ENCODE results near the gene RNF8.
"Not testable (repeated sequence)": the region's sequence is repeated elsewhere in the genome, so short reads cannot be mapped to it uniquely, and the experiment has no call there.

RNF8 gene

DNA sequence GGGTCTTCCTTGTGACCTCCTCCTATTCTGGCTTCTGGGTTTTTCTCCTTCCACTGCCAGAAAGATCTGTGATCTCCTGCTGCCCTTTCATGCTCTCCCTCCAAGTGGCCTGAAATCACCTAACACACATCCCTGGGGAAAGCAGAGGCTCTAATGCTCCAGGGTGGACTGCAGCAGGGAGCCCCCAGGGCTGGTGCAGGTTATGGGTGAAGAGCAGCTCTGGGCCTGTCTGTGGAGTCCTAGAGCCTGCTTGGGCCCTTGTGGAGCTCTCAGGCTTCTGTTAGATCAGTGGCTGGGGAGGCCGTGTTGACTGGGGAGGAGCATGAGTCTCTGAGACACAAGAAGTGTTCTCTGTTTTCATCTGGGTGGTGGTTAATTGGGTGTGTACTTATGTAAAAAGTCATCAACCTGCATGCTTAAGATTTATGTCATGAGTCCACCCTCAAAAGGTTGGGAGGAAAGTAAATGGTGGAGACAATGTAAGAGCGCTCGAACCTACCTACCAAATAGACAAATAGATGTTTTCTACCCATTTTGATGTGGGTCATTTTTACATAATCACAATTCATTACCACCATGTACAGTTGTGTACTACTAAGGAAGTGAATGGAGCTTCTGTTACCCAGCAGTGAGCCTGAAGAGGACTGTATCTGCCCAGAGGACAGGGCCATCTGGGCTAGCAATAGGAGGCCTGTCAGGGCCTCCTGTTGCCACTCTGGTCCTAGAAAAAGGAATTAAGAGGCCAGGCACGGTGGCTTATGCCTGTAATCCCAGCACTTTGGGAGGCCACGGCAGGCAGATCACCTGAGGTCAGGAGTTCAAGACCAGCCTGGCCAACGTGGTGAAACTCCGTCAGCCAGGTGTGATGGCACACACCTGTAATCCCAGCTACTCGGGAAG lies 32.0 kb upstream of the RNF8 start:
- DNase-seq, result no peak

DNA sequence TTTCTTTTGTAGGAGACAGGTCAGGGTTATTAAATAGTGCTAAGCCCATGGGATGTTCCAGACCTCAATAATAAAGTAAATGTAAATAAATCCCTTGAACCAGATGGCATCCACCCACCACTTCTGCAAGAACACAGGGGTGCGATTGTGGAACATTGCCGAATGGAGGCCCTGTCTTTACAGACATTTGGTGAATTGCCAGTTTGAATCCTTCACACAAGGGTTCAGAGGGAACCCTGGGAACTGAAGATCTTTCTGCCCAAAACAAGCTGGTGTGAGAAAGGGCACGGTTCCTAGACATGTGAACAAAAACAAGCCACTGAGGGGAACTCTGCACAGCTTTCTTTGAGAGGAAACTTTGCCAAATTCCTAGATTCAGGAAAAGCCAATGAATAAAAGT lies 30.2 kb upstream of the RNF8 start:
- DNase-seq, result no peak

DNA sequence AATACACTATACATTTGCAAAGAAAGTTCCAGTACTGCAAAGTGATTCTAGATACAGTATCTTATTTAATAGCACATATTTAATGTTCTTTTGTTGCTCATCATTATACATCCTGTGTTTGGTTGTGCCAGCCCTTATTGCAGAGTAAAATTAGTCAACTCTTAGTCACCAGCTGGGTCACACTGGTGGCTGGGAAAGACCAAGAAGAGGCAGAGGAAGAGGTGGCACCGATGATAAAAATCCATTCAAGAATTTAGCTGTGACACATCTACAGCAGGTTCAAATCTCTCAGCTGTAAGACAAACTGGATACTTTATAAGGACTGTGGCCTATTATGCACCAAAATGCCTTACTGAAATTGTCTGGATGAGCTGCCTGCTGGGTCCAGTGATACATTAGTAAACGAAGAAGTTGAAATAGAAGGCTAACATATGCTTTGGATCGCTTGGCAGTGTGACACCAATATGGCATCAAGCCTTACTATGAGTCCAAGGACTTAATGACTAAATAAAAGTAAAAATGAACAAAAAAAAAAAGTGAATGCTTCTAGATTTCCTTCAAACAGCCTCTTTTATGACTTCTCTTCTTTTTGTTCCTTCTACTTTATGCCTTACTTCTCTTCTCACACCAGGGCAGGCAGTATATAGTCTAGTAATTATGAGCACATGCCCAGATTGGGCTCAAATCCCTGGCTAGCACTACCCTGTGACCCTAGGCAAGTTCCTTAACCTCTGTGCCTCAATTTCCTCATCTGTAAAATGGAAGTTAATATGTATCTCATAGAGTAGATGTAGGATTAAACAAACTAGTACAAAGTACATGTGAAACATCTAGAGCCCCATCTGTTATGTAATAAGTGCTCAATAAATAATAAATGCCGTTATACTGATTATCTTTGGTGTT lies 29.4 kb upstream of the RNF8 start:
- no peak for DNase-seq

DNA sequence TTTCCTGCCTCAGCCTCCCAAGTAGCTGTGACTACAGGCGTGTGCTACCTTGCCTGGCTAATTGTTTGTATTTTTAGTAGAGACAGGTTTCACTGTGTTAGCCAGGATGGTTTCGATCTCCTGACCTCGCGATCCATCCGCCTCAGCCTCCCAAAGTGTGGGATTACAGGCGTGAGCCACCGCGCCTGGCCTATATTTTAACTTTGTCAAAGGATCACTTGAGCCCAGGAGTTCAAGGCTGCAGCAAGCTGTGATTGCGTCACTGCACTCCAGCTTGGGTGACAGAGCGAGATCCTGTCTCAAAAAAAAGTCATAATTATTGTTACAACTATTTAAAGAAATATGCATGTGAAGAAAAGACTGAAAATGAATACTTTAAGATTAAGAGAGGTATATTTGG lies 23.4 kb upstream of the RNF8 start:
- DNase-seq, result not testable (repeated sequence)

DNA sequence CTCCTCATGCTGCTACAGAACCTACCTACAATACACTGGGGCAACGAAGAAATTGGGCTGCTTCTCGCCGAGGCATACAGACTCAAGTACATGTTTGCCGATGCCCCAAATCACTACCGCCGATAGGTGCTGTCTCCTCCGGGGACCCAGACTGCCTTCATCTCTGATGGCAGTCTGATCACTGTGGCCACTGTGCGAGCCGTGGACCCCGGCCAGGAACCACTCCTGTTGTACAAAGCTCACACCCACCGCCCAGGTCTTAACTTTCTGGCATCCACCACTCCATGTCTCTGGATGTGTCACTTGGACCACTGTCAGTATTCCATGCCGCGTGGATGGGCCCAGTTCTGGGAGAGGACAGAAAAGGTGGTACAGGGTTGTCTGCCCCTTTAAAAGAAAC lies 22.7 kb upstream of the RNF8 start:
- no peak for DNase-seq

DNA sequence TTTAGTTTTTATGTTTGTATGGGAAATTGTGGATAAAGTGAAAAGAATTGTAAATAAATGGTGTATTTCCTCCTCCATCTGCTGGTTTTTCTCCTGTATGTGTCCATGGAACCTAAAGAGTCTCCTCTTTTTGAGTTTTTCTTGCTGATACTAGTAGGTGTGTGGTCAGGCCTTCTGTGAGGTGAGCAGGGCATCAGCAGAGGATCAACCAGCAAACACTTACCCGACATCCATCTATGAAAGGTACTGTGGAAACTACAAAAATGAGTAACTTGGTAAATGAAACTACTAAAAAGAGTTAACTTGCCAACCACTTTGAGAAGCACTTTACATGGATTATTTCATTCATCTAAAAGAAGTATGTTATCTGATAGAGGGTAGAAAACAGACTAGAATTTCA lies 20.9 kb upstream of the RNF8 start:
- no peak for DNase-seq

DNA sequence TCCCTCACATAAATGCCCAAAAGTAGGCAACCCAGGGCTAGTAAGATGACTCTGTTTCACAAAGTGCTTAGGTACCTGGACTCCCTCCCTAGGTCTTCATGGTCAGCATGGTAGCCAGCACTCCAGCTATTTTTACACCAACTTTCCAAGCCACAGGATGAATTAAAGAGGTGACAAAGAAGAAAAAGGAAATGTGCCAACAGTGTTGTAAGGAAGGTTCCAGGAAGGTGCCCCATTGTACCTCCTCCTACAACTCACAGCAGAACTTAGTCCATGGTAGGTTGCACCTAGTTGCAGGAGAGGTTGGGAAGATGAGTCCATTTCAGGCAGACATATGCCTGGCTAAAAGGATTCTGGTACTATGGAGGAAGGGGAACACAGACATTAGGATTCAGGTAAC lies 19.7 kb upstream of the RNF8 start:
- no peak for DNase-seq

DNA sequence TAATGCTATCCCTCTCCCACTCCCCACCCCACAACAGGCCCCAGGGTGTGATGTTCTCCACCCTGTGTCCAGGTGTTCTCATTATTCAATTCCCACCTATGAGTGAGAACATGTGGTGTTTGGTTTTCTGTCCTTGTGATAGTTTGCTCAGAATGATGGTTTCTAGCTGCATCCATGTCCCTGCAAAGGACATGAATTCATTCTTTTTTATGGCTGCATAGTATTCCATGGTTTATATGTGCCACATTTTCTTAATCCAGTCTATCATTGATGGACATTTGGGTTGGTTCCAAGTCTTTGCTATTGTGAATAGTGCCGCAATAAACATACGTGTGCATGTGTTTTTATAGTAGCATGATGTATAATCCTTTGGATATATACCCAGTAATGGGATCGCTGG lies 15.5 kb upstream of the RNF8 start:
- not testable (repeated sequence) for DNase-seq

DNA sequence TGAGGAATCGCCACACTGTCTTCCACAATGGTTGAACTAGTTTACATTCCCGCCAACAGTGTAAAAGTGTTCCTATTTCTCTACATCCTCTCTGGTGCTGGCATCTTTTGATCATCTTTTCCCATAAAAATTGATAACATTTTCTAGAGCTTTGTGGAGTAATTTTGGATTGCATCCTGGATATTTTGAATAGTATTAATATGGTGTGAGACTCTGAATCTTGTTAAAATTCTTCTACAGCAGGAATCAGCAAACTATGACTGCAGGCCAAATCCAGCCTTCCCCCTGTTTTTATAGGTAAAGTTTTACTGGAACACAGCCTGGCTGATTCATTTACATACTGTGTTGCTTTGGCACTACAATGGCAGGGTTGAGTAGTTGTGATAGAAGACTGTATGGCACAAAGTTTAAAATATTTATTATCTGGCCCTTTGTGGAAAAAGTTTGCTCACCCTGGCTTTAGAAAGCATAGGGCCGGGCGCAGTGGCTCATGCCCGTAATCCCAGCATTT lies 15.0 kb upstream of the RNF8 start:
- DNase-seq, result no peak

DNA sequence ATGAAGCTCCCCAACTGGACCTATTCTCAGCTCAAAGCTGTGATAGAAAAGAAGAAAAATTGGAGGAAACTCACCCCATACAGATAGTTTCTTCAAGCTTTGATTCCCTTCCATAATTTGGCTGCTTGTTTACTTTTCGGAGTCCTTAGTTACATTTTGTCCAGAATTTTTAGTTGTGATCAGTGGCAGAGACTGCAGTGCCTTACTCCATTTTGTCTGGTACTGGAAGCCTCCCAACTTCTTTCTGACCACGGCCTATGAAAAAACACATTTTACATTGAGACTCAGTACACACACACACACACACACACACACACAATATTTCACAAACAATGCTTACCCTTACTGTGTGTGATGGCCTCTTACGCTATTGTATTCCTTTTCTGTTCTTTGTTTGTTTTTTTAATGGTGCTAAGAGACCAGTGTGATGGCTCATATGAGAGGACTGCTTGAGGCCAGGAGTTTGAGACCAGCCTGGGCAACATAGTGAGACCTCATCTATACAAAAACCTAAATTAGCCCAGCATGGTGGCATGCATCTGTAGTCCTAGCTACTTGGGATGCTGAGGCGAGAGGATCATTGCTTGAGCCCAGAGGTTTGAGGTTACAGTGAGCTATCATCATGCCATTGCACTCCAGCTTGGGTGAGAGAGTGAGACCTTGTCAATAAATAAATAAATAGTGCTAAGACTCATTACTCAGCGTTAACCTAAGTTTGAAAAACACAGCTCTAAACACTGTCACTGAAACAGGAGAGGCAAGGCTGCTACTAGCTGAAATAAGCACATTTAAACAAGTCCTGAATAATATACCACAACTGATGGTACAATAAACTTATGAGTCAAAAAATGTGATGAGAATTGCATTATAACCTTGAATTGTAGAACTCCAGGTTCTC lies 13.8 kb upstream of the RNF8 start:
- no peak for DNase-seq

DNA sequence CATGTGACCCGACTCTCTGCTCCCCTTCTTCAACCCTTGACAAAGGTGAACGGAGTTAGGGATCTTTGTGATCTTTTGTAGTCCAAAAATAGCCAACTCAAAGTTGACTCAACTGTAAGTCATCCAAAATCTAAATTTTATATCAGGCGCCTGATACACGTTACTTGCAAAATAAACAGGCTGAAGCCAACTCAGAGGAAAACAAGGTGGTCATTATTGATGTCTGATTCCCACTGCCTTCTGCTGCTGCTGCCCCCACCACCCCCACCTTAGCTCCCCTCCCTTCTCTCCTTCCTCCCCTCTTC lies 13.2 kb upstream of the RNF8 start:
- no peak for DNase-seq

DNA sequence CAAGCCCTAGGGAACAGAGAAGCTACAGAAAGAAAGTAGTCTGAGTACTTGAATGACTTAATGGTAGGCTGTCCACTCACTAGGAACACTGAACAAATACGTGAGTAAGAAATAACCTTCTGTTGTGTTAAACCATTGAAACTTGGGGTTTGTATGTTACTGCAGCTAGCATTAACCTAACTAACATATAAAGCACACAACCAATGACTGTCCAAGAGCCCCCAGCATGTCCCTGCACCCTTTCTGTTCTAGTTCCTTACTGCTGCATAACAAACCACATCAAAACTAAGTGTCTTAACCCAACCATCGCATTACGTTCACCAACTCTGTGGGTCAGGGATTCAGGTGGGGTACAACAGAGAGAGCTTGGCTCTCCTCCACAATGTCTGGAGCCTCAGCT lies 10.5 kb upstream of the RNF8 start:
- no peak for DNase-seq

DNA sequence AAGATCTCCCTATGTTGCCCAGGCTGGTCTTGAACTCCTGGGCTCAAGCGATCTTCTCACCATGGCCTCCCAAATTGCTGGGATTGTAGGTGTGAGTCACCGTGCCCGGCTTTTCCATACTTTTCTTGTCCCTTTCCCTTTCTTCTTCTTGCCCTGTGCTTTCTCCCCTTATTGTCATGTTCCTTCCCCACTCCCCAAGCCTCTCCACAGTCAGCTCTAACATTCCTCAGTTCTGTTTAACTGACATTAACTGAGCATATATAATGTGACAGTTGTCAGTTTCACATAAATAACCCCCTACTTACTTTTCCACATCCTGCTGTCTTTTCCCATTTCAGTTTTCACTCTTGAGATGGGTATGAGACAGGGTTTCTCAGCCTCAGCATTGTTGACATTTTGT lies 9.5 kb upstream of the RNF8 start:
- no peak for DNase-seq

DNA sequence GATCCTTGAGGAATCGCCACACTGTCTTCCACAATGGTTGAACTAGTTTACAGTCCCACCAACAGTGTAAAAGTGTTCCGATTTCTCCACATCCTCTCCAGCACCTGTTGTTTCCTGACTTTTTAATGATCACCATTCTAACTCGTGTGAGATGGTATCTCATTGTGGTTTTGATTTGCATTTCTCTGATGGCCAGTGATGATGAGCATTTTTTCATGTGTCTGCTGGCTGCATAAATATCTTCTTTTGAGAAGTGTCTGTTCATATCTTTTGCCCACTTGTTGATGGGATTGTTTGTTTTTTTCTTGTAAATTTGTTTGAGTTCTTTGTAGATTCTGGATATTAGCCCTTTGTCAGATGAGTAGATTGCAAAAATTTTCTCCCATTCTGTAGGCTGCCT lies 8.0 kb upstream of the RNF8 start:
- not testable (repeated sequence) for DNase-seq

DNA sequence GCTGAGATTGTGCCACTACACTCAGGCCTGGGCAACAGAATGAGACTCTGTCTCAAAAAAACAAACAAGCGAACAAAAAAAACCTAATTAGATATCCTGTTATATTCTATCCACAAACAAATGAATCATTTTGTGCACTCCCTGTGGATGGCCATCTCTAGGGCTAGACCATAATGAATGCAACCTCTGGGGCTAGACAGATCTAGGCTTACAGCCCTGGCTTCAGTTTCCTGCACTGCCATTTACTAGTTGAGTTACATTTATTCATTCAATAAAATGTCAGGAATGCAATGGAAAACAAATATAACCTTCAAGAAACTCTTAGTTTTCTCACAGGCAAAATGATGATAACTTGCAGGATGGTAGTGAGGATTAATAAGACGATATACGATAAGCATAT lies 6.6 kb upstream of the RNF8 start:
- no peak for DNase-seq

DNA sequence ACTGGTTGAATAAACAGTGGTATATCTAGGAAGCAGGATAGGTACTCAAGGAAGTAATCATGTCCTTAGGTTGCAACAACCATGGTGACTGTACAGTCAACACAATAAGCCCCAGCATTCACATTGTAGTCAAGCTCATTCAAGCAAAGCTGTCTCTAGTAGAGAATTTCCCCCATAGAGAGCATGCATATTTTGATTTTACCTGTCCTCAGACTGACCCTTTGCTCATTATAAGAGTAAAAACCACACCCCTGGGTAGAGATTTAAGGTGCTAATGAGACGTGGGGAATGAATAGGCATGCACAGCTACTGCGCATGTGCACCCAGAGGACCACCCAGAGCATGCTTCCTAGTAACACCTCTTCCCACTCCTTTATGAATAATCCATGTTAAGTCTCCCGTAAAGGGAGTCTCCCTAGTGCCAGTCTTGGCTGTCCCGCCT lies 6.1 kb upstream of the RNF8 start:
- DNase-seq, result no peak

DNA sequence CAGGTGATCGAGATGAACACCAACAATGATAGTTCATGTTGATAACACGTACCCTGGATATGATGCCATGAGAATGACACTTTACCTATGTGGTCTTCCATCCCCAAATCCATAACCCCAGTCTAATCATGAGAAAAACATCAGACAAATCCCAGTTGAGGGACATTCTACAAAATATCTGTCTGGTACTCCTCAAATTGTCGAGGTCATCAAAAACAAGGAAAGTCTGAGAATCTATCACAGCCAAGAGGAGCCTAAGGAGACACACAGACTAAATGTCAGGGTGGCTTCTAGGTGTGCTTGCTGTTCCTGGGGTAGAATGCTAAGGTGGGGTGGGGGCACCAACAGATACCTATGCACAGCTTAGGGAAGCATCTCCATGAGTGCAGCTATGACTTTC lies 2.8 kb upstream of the RNF8 start:
- DNase-seq, result no peak

DNA sequence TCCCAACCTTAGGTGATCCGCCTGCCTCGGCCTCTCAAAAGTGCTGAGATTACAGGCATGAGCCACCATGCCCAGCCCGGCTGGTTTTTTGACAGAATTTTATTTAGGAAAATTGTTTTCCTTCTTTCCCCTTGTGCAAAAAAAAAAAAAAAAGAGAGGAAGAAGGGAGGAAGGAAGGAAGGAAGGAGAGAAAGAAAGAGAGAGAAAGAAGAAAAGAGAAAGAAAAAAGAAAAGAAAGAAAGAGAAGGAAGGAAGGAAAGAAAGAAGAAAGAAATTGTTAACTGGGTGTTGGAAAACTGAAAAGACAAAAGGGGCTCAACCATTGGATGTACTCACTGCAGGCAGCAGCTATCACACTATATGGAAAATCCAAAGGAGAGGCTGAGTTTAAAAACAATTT lies 1.4 kb upstream of the RNF8 start:
- DNase-seq, result no peak

DNA sequence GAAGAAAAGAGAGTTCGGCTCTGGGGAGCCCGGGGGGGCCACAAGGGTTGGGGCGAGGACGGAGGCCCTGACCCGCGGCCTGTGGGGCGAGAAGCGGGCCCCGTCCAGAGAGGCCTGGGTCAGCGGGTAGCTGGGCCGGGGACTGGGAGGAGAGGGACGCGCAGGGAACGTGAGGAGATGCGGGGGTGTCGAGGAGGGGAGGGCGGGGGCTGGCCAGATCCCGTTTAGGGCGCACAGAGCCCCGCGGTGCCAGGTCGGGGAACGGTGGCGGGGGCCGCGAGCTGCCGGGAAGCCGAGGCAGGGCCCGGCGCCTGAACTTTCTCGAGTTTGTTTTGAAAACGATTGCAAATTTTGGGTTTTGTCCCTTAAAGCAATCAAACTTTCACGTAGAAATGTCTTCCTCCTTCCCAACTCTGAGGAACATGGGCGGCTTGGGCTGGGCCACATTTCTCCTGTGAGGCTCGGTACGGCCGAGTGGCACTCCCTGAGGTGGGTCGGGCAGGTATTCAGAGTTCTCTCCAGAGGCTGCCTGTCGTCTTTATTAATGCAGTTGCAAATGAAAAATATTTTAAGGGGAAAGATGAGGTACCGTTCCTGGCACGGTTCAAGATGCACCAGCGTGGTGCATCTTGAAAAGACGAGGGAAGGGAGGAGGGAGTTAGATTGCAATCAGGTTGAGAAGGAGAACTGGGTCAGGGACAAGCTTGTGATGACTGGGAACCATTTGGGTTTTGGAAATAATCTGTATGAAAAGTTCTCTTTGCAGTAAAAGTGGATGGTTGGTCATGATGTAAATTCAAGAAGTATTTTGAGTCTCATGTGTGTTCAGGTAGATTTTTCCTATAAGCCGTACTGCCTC lies 972 bp downstream of the RNF8 start:
- no peak for DNase-seq

DNA sequence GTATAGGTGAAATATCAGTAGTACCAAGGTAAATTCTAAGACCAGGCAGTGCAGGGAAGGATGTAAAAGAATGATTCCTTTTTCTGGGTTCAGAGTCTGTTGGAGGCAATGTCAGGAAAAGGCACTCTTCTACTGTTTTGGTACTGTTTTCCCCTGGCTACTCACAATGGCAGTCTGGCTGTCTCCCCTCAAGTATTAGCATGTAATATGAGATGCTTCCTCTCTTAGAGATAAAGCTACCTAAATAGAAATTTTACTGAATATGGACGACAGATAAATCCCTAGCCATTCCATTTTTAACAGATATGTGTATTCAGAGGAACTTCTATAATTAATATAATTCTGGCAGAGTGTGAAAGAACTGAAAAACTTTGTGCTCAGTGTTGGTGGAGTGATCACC lies 3.5 kb downstream of the RNF8 start:
- DNase-seq, result no peak

DNA sequence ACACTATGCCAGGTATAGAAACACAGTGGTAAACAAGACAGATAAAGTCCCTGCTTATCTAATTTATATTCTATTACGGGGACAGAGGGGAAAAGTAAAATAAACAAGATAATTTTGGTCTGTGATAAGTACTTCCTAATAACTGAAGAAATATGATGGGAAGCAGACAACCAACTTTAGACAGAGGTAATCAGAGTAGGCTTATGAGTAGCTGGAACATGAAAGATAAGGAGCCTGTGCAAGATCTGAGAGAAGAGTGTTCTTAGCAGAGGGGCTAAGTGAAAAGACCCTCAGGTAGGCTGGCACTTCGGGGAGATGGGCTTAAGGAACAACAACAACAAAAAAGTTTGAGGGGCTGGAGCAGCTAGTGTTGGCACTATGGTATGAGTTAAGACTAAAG lies 4.1 kb downstream of the RNF8 start:
- DNase-seq, result no peak

DNA sequence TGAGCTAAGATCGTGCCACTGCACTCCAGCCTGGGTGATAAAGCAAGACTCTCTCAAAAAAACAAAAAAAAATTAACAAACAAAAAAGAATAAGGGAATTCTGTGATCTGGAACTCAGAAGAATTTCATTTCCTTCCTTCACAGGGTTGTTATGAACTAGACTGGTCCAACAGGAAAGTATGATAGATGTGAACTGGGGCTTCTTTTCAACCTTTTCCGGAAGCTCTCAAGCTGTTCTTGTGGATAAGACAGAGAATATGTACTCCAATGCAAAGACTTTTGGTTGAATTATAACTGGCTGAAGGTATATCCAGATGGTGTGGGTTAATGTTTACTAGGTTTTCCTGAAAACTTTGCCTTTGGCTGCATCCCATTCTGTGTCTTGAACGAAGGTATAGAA lies 5.3 kb downstream of the RNF8 start:
- DNase-seq, result no peak
